H9 (cell line): ENCODE results near the gene TMEM248. TPM values are rescaled to one million over a fixed set of nuclear protein-coding genes. Genes with fewer than 3 reads are reported as not detected.
A peak's percentile ranks its signal among the peaks of the same experiment; 100 is the strongest.

Experiments used
- DNase-seq: peaks from one replicate; pipeline ENCODE4 v3.0.0-alpha.2; 2017
- H2AFZ ChIP-seq: one replicate; pipeline ENCODE4 v1.6.1; 2013; ENCODE audit warnings: mild to moderate bottlenecking, low read length, control low read depth, moderate library complexity
- H2AK5ac ChIP-seq: 2 replicates; pipeline ENCODE4 v1.6.1; 2013; ENCODE audit warnings: low read length, control low read depth, mixed read lengths; ENCODE audit not compliant: insufficient read length
- H2BK120ac ChIP-seq: one replicate; pipeline ENCODE4 v1.6.1; 2013; ENCODE audit warnings: low read depth, mild to moderate bottlenecking, low read length, control low read depth, inconsistent platforms; ENCODE audit not compliant: poor library complexity, severe bottlenecking
- H2BK12ac ChIP-seq: 2 replicates; pipeline ENCODE4 v1.6.1; 2013; ENCODE audit warnings: low read length, control low read depth, mixed read lengths, low read depth; ENCODE audit not compliant: insufficient read length
- H2BK15ac ChIP-seq: 2 replicates; pipeline ENCODE4 v1.6.1; 2013; ENCODE audit warnings: low read depth, low read length, control low read depth
- H2BK20ac ChIP-seq: one replicate; pipeline ENCODE4 v1.6.1; 2013; ENCODE audit warnings: low read depth, mild to moderate bottlenecking, low read length, control low read depth, inconsistent platforms; ENCODE audit not compliant: poor library complexity, severe bottlenecking
- H2BK5ac ChIP-seq: 2 replicates; pipeline ENCODE4 v1.6.1; 2013; ENCODE audit warnings: low read length, control low read depth, mixed read lengths; ENCODE audit not compliant: insufficient read length
- H3K14ac ChIP-seq: 2 replicates; pipeline ENCODE4 v1.6.1; 2013; ENCODE audit warnings: low read length, control low read depth; ENCODE audit not compliant: insufficient read depth
- H3K18ac ChIP-seq: 2 replicates; pipeline ENCODE4 v1.6.1; 2013; ENCODE audit warnings: low read depth, mild to moderate bottlenecking, mixed read lengths, low read length, control low read depth; ENCODE audit not compliant: insufficient read length
- H3K23ac ChIP-seq: 2 replicates; pipeline ENCODE4 v1.6.1; 2013; ENCODE audit warnings: low read length, control low read depth, mixed read lengths, low read depth; ENCODE audit not compliant: insufficient read length
- H3K23me2 ChIP-seq: 2 replicates; pipeline ENCODE4 v1.6.1; 2013; ENCODE audit warnings: low read depth, mild to moderate bottlenecking, mixed read lengths, low read length, control low read depth; ENCODE audit not compliant: insufficient read length, poor library complexity, severe bottlenecking
- H3K27ac ChIP-seq: 2 replicates; pipeline ENCODE4 v1.5.1; 2013; ENCODE audit warnings: low read length, control low read depth, mixed read lengths, low read depth; ENCODE audit not compliant: insufficient read length
- H3K27me3 ChIP-seq: 2 replicates; pipeline ENCODE4 v1.6.1; 2013; ENCODE audit warnings: low read length, control low read depth, inconsistent platforms; ENCODE audit not compliant: insufficient read depth
- H3K4ac ChIP-seq: 2 replicates; pipeline ENCODE4 v1.6.1; 2013; ENCODE audit warnings: low read depth, mild to moderate bottlenecking, control low read depth, inconsistent platforms, low read length, moderate library complexity
- H3K4me1 ChIP-seq: 2 replicates; pipeline ENCODE4 v1.6.1; 2013; ENCODE audit warnings: low read length, control low read depth, inconsistent platforms; ENCODE audit not compliant: insufficient read depth
- H3K4me2 ChIP-seq: 2 replicates; pipeline ENCODE4 v1.6.1; 2013; ENCODE audit warnings: low read length, control low read depth, mixed read lengths; ENCODE audit not compliant: insufficient read length, insufficient read depth
- H3K56ac ChIP-seq: 2 replicates; pipeline ENCODE4 v1.6.1; 2013; ENCODE audit warnings: low read depth, mild to moderate bottlenecking, mixed read lengths, low read length, control low read depth; ENCODE audit not compliant: insufficient read length
- H3K79me1 ChIP-seq: 2 replicates; pipeline ENCODE4 v1.6.1; 2013; ENCODE audit warnings: low read depth, mild to moderate bottlenecking, moderate library complexity, low read length, control low read depth, inconsistent platforms; ENCODE audit not compliant: insufficient read depth, poor library complexity, severe bottlenecking
- H3K79me2 ChIP-seq: 2 replicates; pipeline ENCODE4 v1.6.1; 2013; ENCODE audit warnings: low read length, control low read depth, inconsistent platforms; ENCODE audit not compliant: insufficient read depth
- H3K9ac ChIP-seq: 2 replicates; pipeline ENCODE4 v1.6.1; 2013; ENCODE audit warnings: low read length, control low read depth, mixed read lengths; ENCODE audit not compliant: insufficient read length; ENCODE audit errors: extremely low read depth
- H3K9me3 ChIP-seq: one replicate; pipeline ENCODE4 v1.6.1; 2013; ENCODE audit warnings: low read depth, low read length, inconsistent platforms; ENCODE audit not compliant: control insufficient read depth
- H3T11ph ChIP-seq: one replicate; pipeline ENCODE4 v1.6.1; 2013; ENCODE audit warnings: mild to moderate bottlenecking, low read length, control low read depth, inconsistent platforms
- H4K20me1 ChIP-seq: one replicate; pipeline ENCODE4 v1.6.1; 2013; ENCODE audit not compliant: control insufficient read depth, insufficient read length, insufficient read depth
- H4K5ac ChIP-seq: 2 replicates; pipeline ENCODE4 v1.6.1; 2013; ENCODE audit warnings: low read depth, mild to moderate bottlenecking, mixed read lengths, low read length, control low read depth; ENCODE audit not compliant: insufficient read length
- H4K8ac ChIP-seq: replicated peaks from 2 replicates; pipeline ENCODE4 v1.6.1; 2013; ENCODE audit warnings: low read length, control low read depth, mixed read lengths, low read depth; ENCODE audit not compliant: insufficient read length
- H4K91ac ChIP-seq: 2 replicates; pipeline ENCODE4 v1.6.1; 2013; ENCODE audit warnings: low read depth, mild to moderate bottlenecking, moderate library complexity, mixed read lengths, low read length, control low read depth; ENCODE audit not compliant: insufficient read length
- H3K27ac Mint-ChIP-seq, 3 experiments: 2 replicates in 2 of 3; 3 replicates in 1 of 3; pipeline ENCODE4 v1.8.0; 2020 to 2021; ENCODE audit warnings: mixed read lengths in 3 of 3, mild to moderate bottlenecking in 1 of 3, moderate library complexity in 1 of 3
- H3K27me3 Mint-ChIP-seq: 2 replicates; pipeline ENCODE4 v1.8.0; 2021; ENCODE audit warnings: low read depth, mild to moderate bottlenecking, moderate library complexity, mixed read lengths
- H3K36me3 Mint-ChIP-seq, 3 experiments: 2 replicates in 2 of 3; 3 replicates in 1 of 3; pipeline ENCODE4 v1.8.0; 2020 to 2021; ENCODE audit warnings: low read depth in 3 of 3, mixed read lengths in 3 of 3; ENCODE audit not compliant: insufficient read depth in 1 of 3
- H3K4me1 Mint-ChIP-seq, 2 experiments: 2 replicates each; pipeline ENCODE4 v1.8.0; 2020; ENCODE audit warnings: mixed read lengths in 2 of 2
- H3K4me3 Mint-ChIP-seq, 2 experiments: 2 replicates in 1 of 2; 3 replicates in 1 of 2; pipeline ENCODE4 v1.8.0; 2020 to 2021; ENCODE audit warnings: mild to moderate bottlenecking in 2 of 2, mixed read lengths in 2 of 2, moderate library complexity in 1 of 2
- H3K9me3 Mint-ChIP-seq, 2 experiments: 2 replicates in 1 of 2; 3 replicates in 1 of 2; pipeline ENCODE4 v1.8.0; 2020; ENCODE audit warnings: mild to moderate bottlenecking in 2 of 2, mixed read lengths in 2 of 2, moderate library complexity in 1 of 2
- WGBS: extraction: QIAGEN DNeasy Blood & Tissue Kit; methylation state at CpG from one replicate; pipeline ENCODE4 v1.1.7; 2013; ENCODE audit warnings: missing lambda C conversion rate, low lambda C conversion rate, mixed read lengths; ENCODE audit not compliant: insufficient read length; ENCODE audit errors: extremely low coverage; 5-methylcytosine and 5-hydroxymethylcytosine counted together
- total RNA-seq: library from RNA; stranded (reverse); gene quantifications from 2 replicates; pipeline ENCODE4 v1.2.1, GENCODE V29; 2021
- TF ChIP-seq, protein P1 (sequence below): fragments of 200-600 bp; sonication (generic); conservative IDR thresholded peaks from 3 replicates; pipeline ENCODE4 v1.8.0; 2021; ENCODE audit warnings: antibody characterized with exemption, mild to moderate bottlenecking

Gene TMEM248
- total RNA-seq, 1 experiment from 2014 or later = 74.2 TPM

- Histone ChIP-seq H3K23me2 (no peaks in the 10 kb centered on the region), H2BK5ac (no peak overlapping the region), H4K91ac (no peak overlapping the region), H4K20me1 (no peaks in the 10 kb centered on the region), H3K27ac (no peak overlapping the region), H2AK5ac (no peak overlapping the region), H3K27me3 (no peaks in the 10 kb centered on the region), H3K14ac (no peak overlapping the region), H2AFZ (no peak overlapping the region), H2BK12ac (no peak overlapping the region), H3K9me3 (no peaks in the 10 kb centered on the region), H4K5ac (no peak overlapping the region), H2BK20ac (no peak overlapping the region), H3K79me2 (no peaks in the 10 kb centered on the region), H3T11ph (no peak overlapping the region), H3K4ac (no peak overlapping the region), H2BK15ac (no peak overlapping the region), H3K23ac (no peak overlapping the region), H3K18ac (no peak overlapping the region), H3K4me2 (no peak overlapping the region), H3K56ac (no peak overlapping the region), H2BK120ac (no peak overlapping the region), H4K8ac (no peak overlapping the region), H3K4me1 (no peaks in the 10 kb centered on the region), H3K79me1 (no peaks in the 10 kb centered on the region), H3K9ac (no peak overlapping the region)
- Mint-ChIP-seq H3K4me3 (no peak overlapping the region), H3K27me3 (no peaks in the 10 kb centered on the region), H3K9me3 (no peaks in the 10 kb centered on the region), H3K27ac (peak overlapping the region; percentile 30 to 94 (median 80); a peak in 6 of 7 replicates), H3K4me1 (peaks cover 0 to 4% of the 10 kb centered on the region in 2 experiments; a peak in 1 of 4 replicates), H3K36me3 (peaks cover 2 to 8% (median 6%) of the 10 kb centered on the region in 3 experiments; a peak in 4 of 7 replicates)
- DNase-seq = no peak
- TF ChIP-seq, protein P1, sequence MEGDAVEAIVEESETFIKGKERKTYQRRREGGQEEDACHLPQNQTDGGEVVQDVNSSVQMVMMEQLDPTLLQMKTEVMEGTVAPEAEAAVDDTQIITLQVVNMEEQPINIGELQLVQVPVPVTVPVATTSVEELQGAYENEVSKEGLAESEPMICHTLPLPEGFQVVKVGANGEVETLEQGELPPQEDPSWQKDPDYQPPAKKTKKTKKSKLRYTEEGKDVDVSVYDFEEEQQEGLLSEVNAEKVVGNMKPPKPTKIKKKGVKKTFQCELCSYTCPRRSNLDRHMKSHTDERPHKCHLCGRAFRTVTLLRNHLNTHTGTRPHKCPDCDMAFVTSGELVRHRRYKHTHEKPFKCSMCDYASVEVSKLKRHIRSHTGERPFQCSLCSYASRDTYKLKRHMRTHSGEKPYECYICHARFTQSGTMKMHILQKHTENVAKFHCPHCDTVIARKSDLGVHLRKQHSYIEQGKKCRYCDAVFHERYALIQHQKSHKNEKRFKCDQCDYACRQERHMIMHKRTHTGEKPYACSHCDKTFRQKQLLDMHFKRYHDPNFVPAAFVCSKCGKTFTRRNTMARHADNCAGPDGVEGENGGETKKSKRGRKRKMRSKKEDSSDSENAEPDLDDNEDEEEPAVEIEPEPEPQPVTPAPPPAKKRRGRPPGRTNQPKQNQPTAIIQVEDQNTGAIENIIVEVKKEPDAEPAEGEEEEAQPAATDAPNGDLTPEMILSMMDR = no peak
- no CpG with 5 or more reads among the region's 8 CpGs for WGBS
Observed at GRCh38 chr7:66905278-66905677, 15.7 kb upstream of the TMEM248 start.
